Measurements from ENCODE around the gene METTL1.

METTL1 gene

GRCh38 chr12:57766464-57767304 is 5.2 kb downstream of the METTL1 start, which contains the start of gene CYP27B1:
Gene CYP27B1 (minus strand): TSS chr12:57767078. CDS start chr12:57767041, 37 bp downstream.
- DNase-seq, result no peak

GRCh38 chr12:57765698-57766463 is 6.0 kb downstream of the METTL1 start:
- DNase-seq, result no peak

GRCh38 chr12:57765003-57765697 is 6.8 kb downstream of the METTL1 start:
- peak; percentile 85 for DNase-seq

- no peak for DNase-seq
These were observed 7.3 kb downstream of the METTL1 start for GRCh38 chr12:57764662-57765002.

GRCh38 chr12:57763881-57764661 is 7.8 kb downstream of the METTL1 start:
- DNase-seq, result no peak

- no peak for DNase-seq
These were observed 9.4 kb downstream of the METTL1 start for GRCh38 chr12:57762463-57762862.

- DNase-seq, result no peak
These were observed 10.4 kb downstream of the METTL1 start for GRCh38 chr12:57761391-57761998.

- no peak for DNase-seq
These were observed 11.4 kb downstream of the METTL1 start for GRCh38 chr12:57760347-57760982.

- DNase-seq, result peak; percentile 78
These were observed 12.4 kb downstream of the METTL1 start for GRCh38 chr12:57759360-57759980.

GRCh38 chr12:57758552-57759359 is 13.1 kb downstream of the METTL1 start:
- no peak for DNase-seq

GRCh38 chr12:57757771-57758170 is 14.1 kb downstream of the METTL1 start:
- no peak for DNase-seq

GRCh38 chr12:57756406-57757341 is 15.2 kb downstream of the METTL1 start:
- peak; percentile 90 for DNase-seq

GRCh38 chr12:57755454-57756372 is 16.2 kb downstream of the METTL1 start:
- peak; percentile 79 for DNase-seq

GRCh38 chr12:57755194-57755453 is 16.8 kb downstream of the METTL1 start:
- no peak for DNase-seq

GRCh38 chr12:57754411-57755193 is 17.3 kb downstream of the METTL1 start, which contains the start of gene MARCHF9:
Gene MARCHF9 (plus strand): TSS chr12:57755103. CDS start chr12:57755529, 426 bp downstream.
- DNase-seq, result peak; percentile 94

- no peak for DNase-seq
These were observed 18.1 kb downstream of the METTL1 start for GRCh38 chr12:57753756-57754337.

- DNase-seq, result no peak
These were observed 19.3 kb downstream of the METTL1 start for GRCh38 chr12:57752668-57753000.
